Suppressor macrophage treated with lipopolysaccharide for 1 hour (primary cell): ENCODE measurements around the gene COG2.
"Not testable (repeated sequence)": the region's sequence is repeated elsewhere in the genome, so short reads cannot be mapped to it uniquely, and the experiment has no call there.

Source experiments
- DNase-seq, 3 donors: peaks; one replicate each; pipeline ENCODE4 v3.0.0-alpha.2; 2020 to 2022

Gene COG2

DNA sequence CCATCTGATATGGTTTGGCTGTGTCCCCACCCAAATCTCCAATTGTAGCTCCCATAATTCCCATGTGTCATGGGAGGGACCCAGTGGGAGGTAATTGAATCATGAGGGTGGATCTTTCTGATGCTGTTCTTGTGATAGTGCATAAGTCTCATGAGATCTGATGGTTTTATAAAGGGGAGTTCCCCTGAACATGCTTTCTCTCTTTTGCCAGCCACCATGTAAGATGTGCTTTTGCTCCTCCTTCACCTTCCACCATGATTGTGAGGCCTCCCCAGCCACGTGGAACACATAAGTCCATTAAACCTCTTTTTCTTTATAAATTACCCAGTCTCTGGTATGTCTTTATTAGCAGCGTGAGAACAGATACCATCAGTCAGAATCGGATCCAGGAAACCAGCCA lies 74.2 kb downstream of the COG2 start:
- not testable (repeated sequence) for DNase-seq

DNA sequence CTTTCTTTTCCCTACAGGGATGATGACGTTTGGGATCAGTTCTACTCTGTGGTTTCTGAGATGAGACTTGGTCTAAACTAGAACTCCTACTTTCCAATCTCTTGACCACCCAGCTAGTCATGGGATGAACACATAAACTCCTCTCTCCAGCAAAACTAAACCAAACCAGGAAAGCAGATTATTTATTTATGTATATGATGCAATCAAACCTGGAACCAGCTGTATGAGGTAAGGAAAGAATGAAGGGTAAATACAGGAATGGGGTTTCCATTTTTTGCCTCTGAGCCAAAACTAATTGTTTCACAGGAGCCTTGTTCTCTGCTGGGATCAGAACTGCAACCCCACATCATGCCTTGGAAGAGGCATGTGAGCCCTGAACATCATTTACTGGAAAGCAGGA lies 75.0 kb downstream of the COG2 start:
- DNase-seq: no peak

GRCh38 chr1:230721849-230722522 lies 79.7 kb downstream of the COG2 start:
- DNase-seq: not testable (repeated sequence)

DNA sequence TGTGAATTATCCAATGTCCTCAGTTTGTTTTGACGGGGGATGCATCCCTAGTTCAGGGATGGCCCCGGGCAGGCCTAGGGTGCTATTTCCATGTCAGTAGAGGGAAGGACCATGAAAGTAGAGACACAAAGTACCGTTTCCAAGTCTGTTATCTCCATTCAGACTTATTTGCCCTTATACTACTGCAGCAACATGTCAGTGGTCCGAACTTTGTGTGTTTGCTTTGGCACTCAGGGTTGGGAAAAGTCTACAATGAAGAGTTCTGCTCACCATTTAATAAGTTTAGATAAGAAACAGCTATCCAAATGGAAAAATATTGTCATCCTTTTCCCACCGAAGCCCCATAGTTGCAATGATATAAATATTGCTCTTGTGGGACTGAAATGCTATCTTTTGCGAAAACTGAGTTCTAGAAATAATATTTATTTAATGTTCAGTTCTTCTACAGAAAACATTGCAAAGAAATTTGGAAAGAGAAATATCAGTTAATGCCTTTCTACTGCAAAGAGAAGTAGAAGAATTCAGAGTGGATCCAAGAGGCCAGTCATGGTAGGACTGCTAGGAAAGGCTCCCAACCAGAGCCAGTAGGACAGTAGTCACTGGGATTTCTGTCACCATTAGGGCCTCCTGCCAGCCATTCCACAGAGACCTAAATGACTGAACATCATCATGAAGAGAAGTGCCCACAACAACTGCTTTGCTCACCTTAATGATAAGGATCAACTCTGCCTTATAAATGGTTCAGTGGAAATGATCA lies 83.2 kb downstream of the COG2 start:
- no peak for DNase-seq

- no peak for DNase-seq
Observed at GRCh38 chr1:230728710-230729392, 86.6 kb downstream of the COG2 start.

GRCh38 chr1:230730977-230731376 lies 88.7 kb downstream of the COG2 start:
- DNase-seq: no peak

DNA sequence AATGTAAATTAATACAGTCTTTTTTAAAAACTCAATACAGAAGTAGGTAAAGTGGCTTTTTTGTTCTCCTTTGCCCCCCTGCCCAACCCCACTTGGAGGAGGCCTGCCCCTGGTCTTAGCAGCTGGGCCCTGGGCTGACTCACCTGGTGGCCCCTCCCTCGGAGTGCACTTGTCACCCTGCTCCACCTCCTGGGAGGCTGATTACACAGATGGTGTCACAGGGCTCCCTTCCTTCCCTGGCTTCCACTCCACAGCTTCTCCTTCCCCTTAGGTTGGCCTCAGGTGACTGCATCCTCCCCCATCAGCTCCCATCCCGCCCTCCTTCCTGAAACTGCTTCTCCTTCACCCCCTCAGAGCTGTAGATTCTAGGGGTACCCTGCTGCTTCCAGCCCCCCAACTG lies 93.2 kb downstream of the COG2 start:
- DNase-seq: no peak

DNA sequence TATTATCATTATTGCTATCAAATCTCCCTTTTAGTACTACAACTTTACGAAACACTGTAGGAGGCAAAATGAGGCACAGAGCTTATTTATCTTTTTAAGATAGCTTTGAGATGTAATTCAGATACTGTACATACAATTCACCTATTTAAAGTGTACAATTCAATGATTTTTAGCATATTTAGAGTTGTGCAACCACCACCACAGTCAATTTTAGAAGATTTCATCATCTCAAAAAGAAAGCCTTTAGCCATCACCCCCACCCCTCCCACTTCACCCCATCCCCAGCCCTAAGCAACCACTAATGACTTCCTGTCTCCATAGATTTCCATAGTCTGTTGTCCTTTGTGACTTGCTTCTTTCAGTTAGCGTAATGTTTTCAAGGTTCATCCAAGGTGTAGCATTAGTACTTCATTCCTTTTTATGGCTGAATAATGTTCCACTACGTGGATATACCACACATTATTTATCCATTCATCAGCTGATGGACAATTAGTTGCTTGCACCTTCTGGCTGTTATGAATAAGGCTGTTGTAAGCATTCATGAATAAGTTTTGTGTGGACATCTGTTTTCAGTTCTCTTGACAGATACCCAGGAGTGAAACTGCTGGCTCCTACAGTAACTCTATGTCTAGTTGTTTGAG lies 95.5 kb downstream of the COG2 start:
- DNase-seq: no peak

DNA sequence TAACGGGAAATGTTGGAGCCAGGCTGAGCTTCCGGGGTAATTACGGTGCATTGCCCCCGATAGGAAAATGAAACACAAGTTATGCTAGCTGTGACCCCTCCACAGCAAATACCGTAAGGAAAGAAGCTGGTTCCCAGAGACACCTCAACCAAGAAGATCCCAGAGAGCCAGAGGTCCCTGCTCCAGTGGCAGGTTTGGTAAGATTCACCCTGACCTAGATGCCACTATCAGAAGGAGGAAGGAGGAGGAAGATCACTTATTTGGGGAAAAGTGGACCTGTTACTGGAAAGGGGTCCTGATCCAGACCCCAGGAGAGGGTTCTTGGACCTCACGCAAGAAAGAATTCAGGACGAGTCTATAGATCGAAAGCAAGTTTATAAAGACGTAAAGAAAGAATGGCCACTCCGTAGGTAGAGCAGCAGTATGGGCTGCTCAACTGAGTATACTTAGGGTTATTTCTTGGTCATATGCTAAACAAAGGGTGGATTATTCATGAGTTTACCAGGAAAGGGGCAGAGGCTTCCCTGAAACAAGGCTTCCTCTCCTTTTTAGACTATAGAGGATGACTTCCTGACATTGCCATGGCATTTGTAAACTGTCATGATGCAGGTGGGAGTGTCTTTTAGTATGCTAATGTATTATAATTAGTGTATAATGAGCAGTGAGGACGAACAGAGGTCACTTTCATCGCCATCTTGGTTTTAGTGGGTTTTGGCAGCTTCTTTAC lies 97.4 kb downstream of the COG2 start:
- no peak for DNase-seq
